K562 (cell line): ENCODE results near the gene TJP3. TPM values are rescaled to one million over a fixed set of nuclear protein-coding genes. Genes with fewer than 3 reads are reported as not detected.
A peak's percentile ranks its signal among the peaks of the same experiment; 100 is the strongest.

Source experiments
- EWSR1 ChIP-seq: fragments of 450-650 bp; IDR thresholded peaks from 2 replicates; pipeline ENCODE4 v1.6.1; 2018; ENCODE audit warnings: borderline replicate concordance, mild to moderate bottlenecking, low read depth, moderate library complexity; ENCODE audit not compliant: partially characterized antibody
- GTF2F1 ChIP-seq: IDR thresholded peaks from 2 replicates; pipeline ENCODE4 v1.6.1; 2011; ENCODE audit warnings: low read depth, low read length, improper control_type of control experiment
- HMG20B ChIP-seq: fragments of 250-450 bp; sonication (Bioruptor Pico); IDR thresholded peaks from 2 replicates; pipeline ENCODE4 v1.5.0; 2021; ENCODE audit warnings: mild to moderate bottlenecking
- MYBL2 ChIP-seq, 2 experiments: fragments of 450-650 bp in 1 of 2; sonication (generic) in 1 of 2; formaldehyde crosslinking in 1 of 2; IDR thresholded peaks; 2 replicates each; pipeline versions ENCODE4 v1.6.1 to v1.8.1; 2017 to 2022; ENCODE audit warnings: borderline replicate concordance in 1 of 2, inconsistent platforms in 1 of 2, low read depth in 1 of 2, mild to moderate bottlenecking in 1 of 2, missing genetic modification reagents in 1 of 2, moderate library complexity in 1 of 2
- PPARD ChIP-seq: fragments of 250-450 bp; sonication (Bioruptor Pico); IDR thresholded peaks from 2 replicates; pipeline ENCODE4 v1.8.0; 2022; ENCODE audit warnings: inconsistent platforms, mild to moderate bottlenecking, moderate library complexity
- PRPF4 ChIP-seq: fragments of 200-400 bp; formaldehyde crosslinking; IDR thresholded peaks from one replicate; pipeline ENCODE4 v1.6.1; 2017; ENCODE audit warnings: low read length, low read depth, mild to moderate bottlenecking; ENCODE audit not compliant: insufficient read depth, poor library complexity, severe bottlenecking
- RBM14 ChIP-seq: fragments of 200-400 bp; formaldehyde crosslinking; IDR thresholded peaks from 2 replicates; pipeline ENCODE4 v1.6.1; 2018; ENCODE audit warnings: low read depth, mild to moderate bottlenecking, low read length, moderate library complexity, borderline replicate concordance; ENCODE audit not compliant: insufficient read depth
- TCFL5 ChIP-seq: fragments of 250-450 bp; sonication (Bioruptor Pico); conservative IDR thresholded peaks from 2 replicates; pipeline ENCODE4 v1.6.1; 2021; ENCODE audit warnings: mild to moderate bottlenecking, moderate library complexity, matching md5 sums
- TRIM24 ChIP-seq, 2 experiments: fragments of 450-650 bp; IDR thresholded peaks; 2 replicates each; pipeline ENCODE4 v1.6.1; 2016
- ZC3H11A ChIP-seq: IDR thresholded peaks from 2 replicates; pipeline ENCODE4 v1.6.1; 2012; ENCODE audit warnings: low read depth, low read length, improper control_type of control experiment
- ZNF431 ChIP-seq: sonication (generic); formaldehyde crosslinking; IDR thresholded peaks from 2 replicates; pipeline ENCODE4 v1.8.0; 2022; ENCODE audit warnings: mild to moderate bottlenecking, missing genetic modification reagents
- ZNF75A ChIP-seq: fragments of 450-650 bp; formaldehyde crosslinking; IDR thresholded peaks from 2 replicates; pipeline ENCODE4 v1.4.0; 2020; ENCODE audit warnings: mild to moderate bottlenecking
- polyA plus RNA-seq, 8 experiments: library from polyadenylated mRNA; depleted of rRNA in 4 of 8; stranded (reverse) in 5 of 8; unstranded in 3 of 8; fragments of >200 nt; fragmentation: Nextera tagmentation in 2 of 8; fragmentation: Illumina TruSeq in 1 of 8; extraction: Ambion mirVana in 2 of 8; extraction: Trizol in 1 of 8; gene quantifications; 2 replicates each; pipeline versions ENCODE4 v1.2.1 to v1.2.3, GENCODE V29; 2011 to 2014; ENCODE audit warnings: inconsistent platforms in 1 of 8, missing spikeins in 1 of 8
- total RNA-seq, 7 experiments: library from RNA; depleted of rRNA in 6 of 7; stranded (reverse); fragments of >200 nt in 6 of 7; fragmentation: Illumina TruSeq in 2 of 7; extraction: Trizol in 2 of 7; gene quantifications; 2 replicates each; pipeline versions ENCODE4 v1.2.1 to v1.2.3, GENCODE V29; 2011 to 2021; ENCODE audit warnings: low replicate concordance in 1 of 7
- TF ChIP-seq, protein P1 (sequence below): fragments of 250-450 bp; sonication (Bioruptor Pico); IDR thresholded peaks from 2 replicates; pipeline ENCODE4 v1.8.0; 2022; ENCODE audit warnings: inconsistent platforms
- TF ChIP-seq, protein P2 (sequence below), 2 experiments: fragments of 450-650 bp; formaldehyde crosslinking in 1 of 2; IDR thresholded peaks; 2 replicates each; pipeline versions ENCODE4 v1.4.0 to v1.6.1; 2014 to 2020; ENCODE audit warnings: mild to moderate bottlenecking in 2 of 2, borderline replicate concordance in 1 of 2, low read depth in 1 of 2
- TF ChIP-seq, protein P3 (sequence below): sonication (generic); formaldehyde crosslinking; IDR thresholded peaks from 2 replicates; pipeline ENCODE4 v1.8.0; 2022; ENCODE audit warnings: mild to moderate bottlenecking, missing genetic modification reagents

The TJP3 gene
- total and polyA plus RNA-seq, 9 of the 15 experiments (the other 6 are each of a cell fraction or from before 2014, with no cell fraction given), result 0.11 to 2.4 (median 0.57) TPM; not detected in 1

DNA sequence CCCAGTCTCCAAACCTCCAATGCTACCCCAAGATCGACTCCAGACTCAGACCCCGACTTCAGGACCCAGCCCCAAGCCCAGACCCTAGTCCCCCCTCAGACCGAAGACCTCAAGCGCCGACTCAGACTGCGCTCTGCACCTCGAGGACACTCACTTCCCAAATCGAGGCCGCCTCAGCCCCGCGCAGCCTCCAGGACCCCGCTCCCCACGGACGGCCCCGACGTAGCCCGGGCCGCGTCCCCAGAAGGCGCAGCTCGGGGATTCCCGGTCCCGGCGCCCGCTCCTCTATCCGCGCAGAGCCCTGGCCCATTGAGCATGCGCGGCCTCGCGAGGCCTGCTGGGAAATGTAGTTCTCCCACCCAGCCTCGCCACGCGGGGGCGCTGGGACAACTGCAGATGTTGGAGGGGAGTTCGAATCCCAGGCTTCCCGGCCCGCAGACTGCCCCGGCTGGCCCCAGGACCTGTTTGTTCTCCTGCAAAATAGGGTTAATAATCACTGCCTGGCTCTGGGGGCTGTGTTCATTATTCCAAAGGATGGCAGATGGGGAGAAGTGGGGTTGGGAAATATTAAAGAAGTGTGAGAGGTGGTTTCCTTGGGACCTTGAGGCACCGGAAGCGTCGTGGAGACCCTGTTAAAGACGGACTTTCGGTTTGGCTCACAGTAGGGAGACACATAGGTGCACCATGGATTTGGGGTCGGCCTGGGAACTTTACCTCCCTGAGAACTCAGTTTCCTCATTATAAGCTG is 53.4 kb downstream of the TJP3 start, which contains the start of gene APBA3 (continued):
- TF ChIP-seq, protein P1, sequence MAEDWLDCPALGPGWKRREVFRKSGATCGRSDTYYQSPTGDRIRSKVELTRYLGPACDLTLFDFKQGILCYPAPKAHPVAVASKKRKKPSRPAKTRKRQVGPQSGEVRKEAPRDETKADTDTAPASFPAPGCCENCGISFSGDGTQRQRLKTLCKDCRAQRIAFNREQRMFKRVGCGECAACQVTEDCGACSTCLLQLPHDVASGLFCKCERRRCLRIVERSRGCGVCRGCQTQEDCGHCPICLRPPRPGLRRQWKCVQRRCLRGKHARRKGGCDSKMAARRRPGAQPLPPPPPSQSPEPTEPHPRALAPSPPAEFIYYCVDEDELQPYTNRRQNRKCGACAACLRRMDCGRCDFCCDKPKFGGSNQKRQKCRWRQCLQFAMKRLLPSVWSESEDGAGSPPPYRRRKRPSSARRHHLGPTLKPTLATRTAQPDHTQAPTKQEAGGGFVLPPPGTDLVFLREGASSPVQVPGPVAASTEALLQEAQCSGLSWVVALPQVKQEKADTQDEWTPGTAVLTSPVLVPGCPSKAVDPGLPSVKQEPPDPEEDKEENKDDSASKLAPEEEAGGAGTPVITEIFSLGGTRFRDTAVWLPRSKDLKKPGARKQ (CRISPR knock-in tag), result no peak
- no peak for TF ChIP-seq MYBL2 (IDR thresholded peaks at IDR 0.05; ENCODE audit: low read depth)
- TF ChIP-seq MYBL2 (CRISPR knock-in tag; IDR thresholded peaks at IDR 0.05; ENCODE audit: borderline replicate concordance), result no peak
- TF ChIP-seq, protein P2, sequence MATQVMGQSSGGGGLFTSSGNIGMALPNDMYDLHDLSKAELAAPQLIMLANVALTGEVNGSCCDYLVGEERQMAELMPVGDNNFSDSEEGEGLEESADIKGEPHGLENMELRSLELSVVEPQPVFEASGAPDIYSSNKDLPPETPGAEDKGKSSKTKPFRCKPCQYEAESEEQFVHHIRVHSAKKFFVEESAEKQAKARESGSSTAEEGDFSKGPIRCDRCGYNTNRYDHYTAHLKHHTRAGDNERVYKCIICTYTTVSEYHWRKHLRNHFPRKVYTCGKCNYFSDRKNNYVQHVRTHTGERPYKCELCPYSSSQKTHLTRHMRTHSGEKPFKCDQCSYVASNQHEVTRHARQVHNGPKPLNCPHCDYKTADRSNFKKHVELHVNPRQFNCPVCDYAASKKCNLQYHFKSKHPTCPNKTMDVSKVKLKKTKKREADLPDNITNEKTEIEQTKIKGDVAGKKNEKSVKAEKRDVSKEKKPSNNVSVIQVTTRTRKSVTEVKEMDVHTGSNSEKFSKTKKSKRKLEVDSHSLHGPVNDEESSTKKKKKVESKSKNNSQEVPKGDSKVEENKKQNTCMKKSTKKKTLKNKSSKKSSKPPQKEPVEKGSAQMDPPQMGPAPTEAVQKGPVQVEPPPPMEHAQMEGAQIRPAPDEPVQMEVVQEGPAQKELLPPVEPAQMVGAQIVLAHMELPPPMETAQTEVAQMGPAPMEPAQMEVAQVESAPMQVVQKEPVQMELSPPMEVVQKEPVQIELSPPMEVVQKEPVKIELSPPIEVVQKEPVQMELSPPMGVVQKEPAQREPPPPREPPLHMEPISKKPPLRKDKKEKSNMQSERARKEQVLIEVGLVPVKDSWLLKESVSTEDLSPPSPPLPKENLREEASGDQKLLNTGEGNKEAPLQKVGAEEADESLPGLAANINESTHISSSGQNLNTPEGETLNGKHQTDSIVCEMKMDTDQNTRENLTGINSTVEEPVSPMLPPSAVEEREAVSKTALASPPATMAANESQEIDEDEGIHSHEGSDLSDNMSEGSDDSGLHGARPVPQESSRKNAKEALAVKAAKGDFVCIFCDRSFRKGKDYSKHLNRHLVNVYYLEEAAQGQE (IDR thresholded peaks at IDR 0.05; ENCODE audit: borderline replicate concordance), result 0 out of 2 replicates have a peak, but pooled peaks have one; percentile 3
- TF ChIP-seq, protein P2 (CRISPR knock-in tag; IDR thresholded peaks at IDR 0.05; ENCODE audit: low read depth), result 0 out of 2 replicates have a peak, but pooled peaks have one; percentile 52
- no peak for TF ChIP-seq PRPF4
- TF ChIP-seq ZNF431 (CRISPR knock-in tag), result no peak
- no peak for TF ChIP-seq TCFL5 (CRISPR knock-in tag)
- TF ChIP-seq ZC3H11A, result no peak
- TF ChIP-seq RBM14, result no peak
- TF ChIP-seq PPARD (CRISPR knock-in tag), result no peak
- TF ChIP-seq TRIM24 (IDR thresholded peaks at IDR 0.05), result peak in 1 of 2 experiments; percentile 95; a peak in 2 of 4 replicates
- no peak; the same call in 1 of the 2 replicates for TF ChIP-seq GTF2F1
- TF ChIP-seq, protein P3, sequence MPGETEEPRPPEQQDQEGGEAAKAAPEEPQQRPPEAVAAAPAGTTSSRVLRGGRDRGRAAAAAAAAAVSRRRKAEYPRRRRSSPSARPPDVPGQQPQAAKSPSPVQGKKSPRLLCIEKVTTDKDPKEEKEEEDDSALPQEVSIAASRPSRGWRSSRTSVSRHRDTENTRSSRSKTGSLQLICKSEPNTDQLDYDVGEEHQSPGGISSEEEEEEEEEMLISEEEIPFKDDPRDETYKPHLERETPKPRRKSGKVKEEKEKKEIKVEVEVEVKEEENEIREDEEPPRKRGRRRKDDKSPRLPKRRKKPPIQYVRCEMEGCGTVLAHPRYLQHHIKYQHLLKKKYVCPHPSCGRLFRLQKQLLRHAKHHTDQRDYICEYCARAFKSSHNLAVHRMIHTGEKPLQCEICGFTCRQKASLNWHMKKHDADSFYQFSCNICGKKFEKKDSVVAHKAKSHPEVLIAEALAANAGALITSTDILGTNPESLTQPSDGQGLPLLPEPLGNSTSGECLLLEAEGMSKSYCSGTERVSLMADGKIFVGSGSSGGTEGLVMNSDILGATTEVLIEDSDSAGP, result no peak
- TF ChIP-seq HMG20B (CRISPR knock-in tag), result no peak
- TF ChIP-seq ZNF75A, result no peak
- TF ChIP-seq EWSR1, result no peak
